ENCODE data around the gene ATXN1.
A peak's percentile ranks its signal among the peaks of the same experiment; 100 is the strongest.

The ATXN1 gene

DNA sequence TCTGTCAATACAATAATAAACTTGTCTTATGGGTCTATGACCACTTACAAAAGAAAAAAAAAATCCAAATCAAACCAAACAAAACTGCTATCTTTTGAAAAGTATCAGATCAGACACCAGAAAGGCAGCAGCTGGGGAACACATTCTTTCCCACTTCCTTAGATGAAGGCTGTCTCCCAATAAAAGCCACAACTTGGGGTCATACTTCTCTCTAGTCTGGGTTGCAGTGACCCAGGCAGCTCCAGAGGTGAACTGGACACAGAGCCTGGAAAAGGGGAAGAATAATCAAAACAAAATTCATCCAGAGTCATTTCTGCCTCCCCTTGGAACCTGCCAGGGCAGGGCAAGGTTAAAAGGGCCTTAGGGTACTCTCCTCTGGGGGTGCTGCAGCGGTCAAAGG is 19.1 kb downstream of the ATXN1 start:
- DNase-seq: no peak

GRCh38 chr6:16741112-16742016 is 19.9 kb downstream of the ATXN1 start:
- no peak for DNase-seq

GRCh38 chr6:16740097-16740496 is 21.2 kb downstream of the ATXN1 start:
- DNase-seq: no peak

- peak; percentile 18 to 64 for DNase-seq
Measured at GRCh38 chr6:16739329-16739801, 21.9 kb downstream of the ATXN1 start.

GRCh38 chr6:16737925-16738324 is 23.3 kb downstream of the ATXN1 start:
- no peak for DNase-seq

GRCh38 chr6:16736856-16737775 is 24.1 kb downstream of the ATXN1 start:
- DNase-seq: peak in 1 of 2 experiments; percentile 31

GRCh38 chr6:16735014-16735413 is 26.2 kb downstream of the ATXN1 start:
- no peak for DNase-seq

GRCh38 chr6:16733085-16733484 is 28.2 kb downstream of the ATXN1 start:
- DNase-seq: peak; percentile 36 to 75

- peak; percentile 14 to 18 for DNase-seq
Measured at GRCh38 chr6:16731478-16732051, 29.7 kb downstream of the ATXN1 start.

GRCh38 chr6:16730738-16731477 is 30.4 kb downstream of the ATXN1 start:
- DNase-seq: peak in 1 of 2 experiments; percentile 16

- DNase-seq: no peak
Measured at GRCh38 chr6:16729744-16730143, 31.5 kb downstream of the ATXN1 start.

- peak in 1 of 2 experiments; percentile 19 for DNase-seq
Measured at GRCh38 chr6:16729183-16729691, 32.0 kb downstream of the ATXN1 start.

GRCh38 chr6:16728513-16729182 is 32.6 kb downstream of the ATXN1 start:
- no peak for DNase-seq

DNA sequence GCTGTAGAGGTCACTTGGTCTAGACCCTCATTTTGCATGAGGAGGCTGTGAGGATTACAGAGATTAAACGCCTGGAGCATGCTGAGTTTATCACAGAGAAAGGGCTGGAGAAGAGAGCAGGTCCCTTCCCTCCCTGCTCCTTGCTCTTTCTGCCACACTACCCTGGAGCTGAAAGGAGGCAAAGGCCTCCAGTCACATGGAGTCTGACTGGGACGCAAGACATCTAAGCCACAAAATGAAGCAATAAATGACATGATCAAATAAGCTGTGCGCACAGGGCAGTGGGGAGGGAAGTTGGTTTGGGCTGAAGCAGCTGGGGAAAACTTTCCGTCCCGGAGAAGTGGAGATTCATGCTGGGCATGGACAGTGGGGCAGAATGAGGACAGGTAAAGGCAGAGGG is 33.3 kb downstream of the ATXN1 start:
- DNase-seq: no peak

- no peak for DNase-seq
Measured at GRCh38 chr6:16725145-16725864, 36.0 kb downstream of the ATXN1 start.

DNA sequence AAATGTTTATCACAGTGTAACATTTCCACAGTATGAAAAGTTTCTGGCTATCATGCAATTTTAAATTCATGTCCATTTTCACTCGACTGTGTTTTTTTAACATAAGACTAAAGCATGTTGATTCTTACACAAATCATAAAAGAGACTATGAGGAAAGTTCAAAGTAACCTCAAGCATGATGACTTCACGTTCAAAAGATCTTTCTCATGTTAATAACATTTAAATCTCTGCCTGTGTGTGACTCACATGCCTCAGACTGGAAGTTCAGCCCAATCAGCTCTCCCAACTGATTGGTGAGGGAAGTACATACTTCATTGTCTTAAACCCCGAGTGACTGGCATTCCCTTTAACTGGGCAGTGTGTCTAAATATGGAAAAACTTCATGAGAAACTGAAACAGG is 37.4 kb downstream of the ATXN1 start:
- DNase-seq: no peak

- no peak for DNase-seq
Measured at GRCh38 chr6:16723402-16723801, 37.9 kb downstream of the ATXN1 start.

GRCh38 chr6:16722630-16723029 is 38.6 kb downstream of the ATXN1 start:
- DNase-seq: no peak

GRCh38 chr6:16721977-16722376 is 39.3 kb downstream of the ATXN1 start:
- DNase-seq: peak in 1 of 2 experiments; percentile 56

- no peak for DNase-seq
Measured at GRCh38 chr6:16720861-16721260, 40.4 kb downstream of the ATXN1 start.

DNA sequence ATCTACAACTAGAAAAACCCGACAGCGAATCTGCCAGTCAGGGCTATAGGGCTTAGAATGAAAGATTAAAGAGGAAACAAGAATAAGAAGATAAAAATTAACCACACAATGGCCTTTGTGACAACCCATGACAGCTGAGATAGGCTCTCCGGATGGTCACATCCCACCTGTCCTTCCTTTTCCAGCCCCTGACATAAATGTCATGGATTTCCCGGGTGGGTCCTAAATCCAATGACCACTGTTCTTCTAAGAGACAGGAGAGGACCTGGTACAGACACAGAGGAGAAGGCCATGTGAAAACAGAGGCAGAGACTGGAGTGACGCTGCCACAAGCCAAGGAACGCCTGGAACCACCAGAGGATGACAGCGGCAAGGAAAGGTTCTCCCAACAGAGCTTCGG is 41.8 kb downstream of the ATXN1 start:
- DNase-seq: no peak
